ENCODE measurements around the gene LYRM2. TPM values are rescaled to one million over a fixed set of nuclear protein-coding genes. Genes with fewer than 3 reads are reported as not detected.

LYRM2 gene
- total RNA-seq, 4 donors from 2014 or later = 8.1 to 19.5 (median 14.4) TPM

DNA sequence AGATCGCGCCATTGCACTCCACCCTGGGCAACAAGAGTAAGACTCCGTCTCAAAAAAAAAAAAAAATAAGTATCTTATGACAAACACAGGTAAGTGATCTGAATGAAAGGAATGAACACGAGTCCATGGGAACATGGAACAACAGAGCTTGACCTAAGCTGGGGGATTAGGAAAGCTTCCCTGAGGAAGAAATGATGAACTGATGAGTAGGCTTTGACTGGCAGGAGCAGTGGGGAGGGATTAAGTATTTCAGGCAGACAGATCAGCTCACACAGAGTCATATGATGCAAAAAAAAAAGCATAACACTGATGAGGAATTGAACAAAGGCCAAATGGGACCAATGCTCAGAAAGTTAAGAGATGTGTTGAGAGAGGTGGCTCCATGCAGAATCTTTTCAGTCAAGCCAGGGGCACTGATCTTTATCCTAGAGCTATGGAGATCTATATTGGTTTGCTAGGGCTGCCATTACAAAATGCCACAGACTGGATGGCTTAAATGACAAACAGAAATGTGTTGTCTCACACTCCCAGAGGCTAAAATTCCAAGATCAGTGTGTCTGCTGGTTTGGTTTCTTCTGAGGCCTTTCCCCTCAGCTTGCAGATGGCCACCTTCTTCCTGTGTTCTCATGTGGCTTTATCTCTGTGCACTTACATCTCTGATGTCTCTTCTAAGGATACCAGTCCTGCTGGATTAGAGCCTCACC lies 120.0 kb downstream of the LYRM2 start:
- no peaks in the 10 kb centered on the region for H3K4me1 ChIP-seq
- no peak for DNase-seq (ENCODE audit: low spot score in 2 of 2)
- no peaks in the 10 kb centered on the region for H3K27me3 ChIP-seq
- no peak overlapping the region for H3K27ac ChIP-seq
- TF ChIP-seq, protein P1, sequence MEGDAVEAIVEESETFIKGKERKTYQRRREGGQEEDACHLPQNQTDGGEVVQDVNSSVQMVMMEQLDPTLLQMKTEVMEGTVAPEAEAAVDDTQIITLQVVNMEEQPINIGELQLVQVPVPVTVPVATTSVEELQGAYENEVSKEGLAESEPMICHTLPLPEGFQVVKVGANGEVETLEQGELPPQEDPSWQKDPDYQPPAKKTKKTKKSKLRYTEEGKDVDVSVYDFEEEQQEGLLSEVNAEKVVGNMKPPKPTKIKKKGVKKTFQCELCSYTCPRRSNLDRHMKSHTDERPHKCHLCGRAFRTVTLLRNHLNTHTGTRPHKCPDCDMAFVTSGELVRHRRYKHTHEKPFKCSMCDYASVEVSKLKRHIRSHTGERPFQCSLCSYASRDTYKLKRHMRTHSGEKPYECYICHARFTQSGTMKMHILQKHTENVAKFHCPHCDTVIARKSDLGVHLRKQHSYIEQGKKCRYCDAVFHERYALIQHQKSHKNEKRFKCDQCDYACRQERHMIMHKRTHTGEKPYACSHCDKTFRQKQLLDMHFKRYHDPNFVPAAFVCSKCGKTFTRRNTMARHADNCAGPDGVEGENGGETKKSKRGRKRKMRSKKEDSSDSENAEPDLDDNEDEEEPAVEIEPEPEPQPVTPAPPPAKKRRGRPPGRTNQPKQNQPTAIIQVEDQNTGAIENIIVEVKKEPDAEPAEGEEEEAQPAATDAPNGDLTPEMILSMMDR (IDR thresholded peaks at IDR 0.05) = no peak
- no peak for TF ChIP-seq POLR2A (IDR thresholded peaks at IDR 0.05)
- TF ChIP-seq POLR2AphosphoS5 (IDR thresholded peaks at IDR 0.05) = no peak
- TF ChIP-seq EP300 (IDR thresholded peaks at IDR 0.05) = no peak
- WGBS = 97% methylated on average over 4 of the region's 4 CpGs
- no peaks in the 10 kb centered on the region for H3K9me3 ChIP-seq
- no peaks in the 10 kb centered on the region for H3K36me3 ChIP-seq
- H3K4me3 ChIP-seq = no peak overlapping the region

Other genes with a start within 250 kb of the LYRM2 start
- 10 to 100 TPM; 13.7 to 24.3 (median 17.9) TPM for gene RRAGD, start 226.5 kb downstream of the LYRM2 start, total RNA-seq
- 1 to 10 TPM; 3.4 to 6.9 (median 5.4) TPM for gene ANKRD6, start 205.6 kb downstream of the LYRM2 start, total RNA-seq
- 10 to 100 TPM; 33.1 to 70.4 (median 44.5) TPM for gene MDN1, start 181.0 kb upstream of the LYRM2 start, total RNA-seq
- gene CASP8AP2, start 191.1 kb upstream of the LYRM2 start, total RNA-seq = 10 to 100 TPM in 3 of 4 donors, 1 to 10 TPM in 1; 8.8 to 17.9 (median 13.7) TPM

All from suprapubic skin (tissue), 4 donors.